T-helper 1 cell treated with Interleukin-12 subunit alpha and Interleukin-12 subunit beta and Interleukin-4 antibody, amounts not matched to agents 30 μg/mL and 1 μg/mL, for 36 hours (primary cell): ENCODE data around the gene VAC14.
A peak's percentile ranks its signal among the peaks of the same experiment; 100 is the strongest.
"Not testable (repeated sequence)": the region's sequence is repeated elsewhere in the genome, so short reads cannot be mapped to it uniquely, and the experiment has no call there.

Experiments used
- H3K27ac Mint-ChIP-seq: one replicate; pipeline ENCODE4 v1.8.0; 2021; ENCODE audit warnings: mild to moderate bottlenecking, mixed read lengths
- H3K27me3 Mint-ChIP-seq: one replicate; pipeline ENCODE4 v1.8.0; 2021; ENCODE audit warnings: low read depth, mixed read lengths
- H3K36me3 Mint-ChIP-seq: one replicate; pipeline ENCODE4 v1.8.0; 2021; ENCODE audit warnings: low read depth, mixed read lengths
- H3K4me1 Mint-ChIP-seq: one replicate; pipeline ENCODE4 v1.8.0; 2021; ENCODE audit warnings: low read depth, mixed read lengths
- H3K4me3 Mint-ChIP-seq: one replicate; pipeline ENCODE4 v1.8.0; 2021; ENCODE audit warnings: mild to moderate bottlenecking, moderate library complexity, mixed read lengths
- H3K9me3 Mint-ChIP-seq: one replicate; pipeline ENCODE4 v1.8.0; 2021; ENCODE audit warnings: mixed read lengths

The VAC14 gene

GRCh38 chr16:70680495-70681381 is 120.2 kb downstream of the VAC14 start:
- H3K27me3 Mint-ChIP-seq, result peaks cover 12% of the 10 kb centered on the region
- no peak overlapping the region for H3K4me3 Mint-ChIP-seq
- no peaks in the 10 kb centered on the region for H3K36me3 Mint-ChIP-seq
- no peaks in the 10 kb centered on the region for H3K9me3 Mint-ChIP-seq
- no peak overlapping the region for H3K27ac Mint-ChIP-seq
- peaks cover 2% of the 10 kb centered on the region for H3K4me1 Mint-ChIP-seq

GRCh38 chr16:70679671-70680494 is 121.1 kb downstream of the VAC14 start:
- Mint-ChIP-seq H3K27me3 (peaks cover 8% of the 10 kb centered on the region), H3K9me3 (no peaks in the 10 kb centered on the region), H3K4me1 (peaks cover 2% of the 10 kb centered on the region), H3K27ac (no peak overlapping the region), H3K4me3 (no peak overlapping the region), H3K36me3 (no peaks in the 10 kb centered on the region)

GRCh38 chr16:70678898-70679670 is 121.9 kb downstream of the VAC14 start:
- H3K4me3 Mint-ChIP-seq, result peak overlapping the region; percentile 21
- H3K27me3 Mint-ChIP-seq, result peaks cover 5% of the 10 kb centered on the region
- no peaks in the 10 kb centered on the region for H3K9me3 Mint-ChIP-seq
- H3K36me3 Mint-ChIP-seq, result no peaks in the 10 kb centered on the region
- H3K27ac Mint-ChIP-seq, result peak overlapping the region; percentile 36
- peaks cover 2% of the 10 kb centered on the region for H3K4me1 Mint-ChIP-seq

- Mint-ChIP-seq H3K27me3 (no peaks in the 10 kb centered on the region), H3K9me3 (no peaks in the 10 kb centered on the region), H3K36me3 (no peaks in the 10 kb centered on the region), H3K27ac (peak overlapping the region; percentile 36), H3K4me1 (peaks cover 2% of the 10 kb centered on the region), H3K4me3 (peak overlapping the region; percentile 21)
Observed at GRCh38 chr16:70678121-70678897, 122.6 kb downstream of the VAC14 start.

- no peaks in the 10 kb centered on the region for H3K36me3 Mint-ChIP-seq
- H3K4me3 Mint-ChIP-seq, result no peak overlapping the region
- peaks cover 5% of the 10 kb centered on the region for H3K27me3 Mint-ChIP-seq
- peaks cover 2% of the 10 kb centered on the region for H3K4me1 Mint-ChIP-seq
- H3K9me3 Mint-ChIP-seq, result no peaks in the 10 kb centered on the region
- H3K27ac Mint-ChIP-seq, result no peak overlapping the region
Observed at GRCh38 chr16:70677499-70678120, 123.3 kb downstream of the VAC14 start.

GRCh38 chr16:70676675-70677498 is 124.1 kb downstream of the VAC14 start:
- Mint-ChIP-seq H3K9me3 (no peaks in the 10 kb centered on the region), H3K4me3 (no peak overlapping the region), H3K4me1 (peaks cover 2% of the 10 kb centered on the region), H3K36me3 (no peaks in the 10 kb centered on the region), H3K27me3 (peaks cover 6% of the 10 kb centered on the region), H3K27ac (no peak overlapping the region)

GRCh38 chr16:70675851-70676513 is 125.0 kb downstream of the VAC14 start:
- Mint-ChIP-seq H3K27me3 (peaks cover 6% of the 10 kb centered on the region), H3K36me3 (no peaks in the 10 kb centered on the region), H3K4me3 (no peak overlapping the region), H3K9me3 (no peaks in the 10 kb centered on the region), H3K27ac (no peak overlapping the region), H3K4me1 (peaks cover 2% of the 10 kb centered on the region)

- H3K4me3 Mint-ChIP-seq, result no peak overlapping the region
- H3K27me3 Mint-ChIP-seq, result peaks cover 6% of the 10 kb centered on the region
- no peaks in the 10 kb centered on the region for H3K36me3 Mint-ChIP-seq
- H3K27ac Mint-ChIP-seq, result no peak overlapping the region
- no peaks in the 10 kb centered on the region for H3K9me3 Mint-ChIP-seq
- H3K4me1 Mint-ChIP-seq, result peaks cover 2% of the 10 kb centered on the region
Observed at GRCh38 chr16:70674221-70675014, 126.5 kb downstream of the VAC14 start.

- not testable (repeated sequence) for H3K27me3 Mint-ChIP-seq, H3K4me3 Mint-ChIP-seq, H3K36me3 Mint-ChIP-seq, H3K27ac Mint-ChIP-seq, H3K4me1 Mint-ChIP-seq, H3K9me3 Mint-ChIP-seq
Observed at GRCh38 chr16:70670938-70671337, 130.0 kb downstream of the VAC14 start.

- H3K9me3 Mint-ChIP-seq, result no peaks in the 10 kb centered on the region
- no peak overlapping the region for H3K27ac Mint-ChIP-seq
- H3K4me1 Mint-ChIP-seq, result no peaks in the 10 kb centered on the region
- no peak overlapping the region for H3K4me3 Mint-ChIP-seq
- H3K36me3 Mint-ChIP-seq, result no peaks in the 10 kb centered on the region
- peaks cover 10% of the 10 kb centered on the region for H3K27me3 Mint-ChIP-seq
Observed at GRCh38 chr16:70670175-70670574, 130.8 kb downstream of the VAC14 start.

GRCh38 chr16:70665806-70666735 is 134.9 kb downstream of the VAC14 start:
- Mint-ChIP-seq H3K9me3 (no peaks in the 10 kb centered on the region), H3K4me1 (no peaks in the 10 kb centered on the region), H3K4me3 (no peak overlapping the region), H3K27me3 (peaks cover 3% of the 10 kb centered on the region), H3K36me3 (no peaks in the 10 kb centered on the region), H3K27ac (no peak overlapping the region)
